NT2/D1 (cell line): ENCODE measurements around the gene MUC4.

ENCODE experiments used
- SUZ12 ChIP-seq: IDR thresholded peaks from 2 replicates; pipeline ENCODE4 v1.6.1; 2011; ENCODE audit not compliant: insufficient read length, insufficient read depth; ENCODE audit errors: extremely low read depth
- YY1 ChIP-seq: IDR thresholded peaks from 2 replicates; pipeline ENCODE4 v1.6.1; 2011; ENCODE audit not compliant: insufficient read length, insufficient read depth
- ZNF274 ChIP-seq: IDR thresholded peaks from 2 replicates; pipeline ENCODE4 v1.6.1; 2011; ENCODE audit warnings: mild to moderate bottlenecking, low read depth, low read length

DNA sequence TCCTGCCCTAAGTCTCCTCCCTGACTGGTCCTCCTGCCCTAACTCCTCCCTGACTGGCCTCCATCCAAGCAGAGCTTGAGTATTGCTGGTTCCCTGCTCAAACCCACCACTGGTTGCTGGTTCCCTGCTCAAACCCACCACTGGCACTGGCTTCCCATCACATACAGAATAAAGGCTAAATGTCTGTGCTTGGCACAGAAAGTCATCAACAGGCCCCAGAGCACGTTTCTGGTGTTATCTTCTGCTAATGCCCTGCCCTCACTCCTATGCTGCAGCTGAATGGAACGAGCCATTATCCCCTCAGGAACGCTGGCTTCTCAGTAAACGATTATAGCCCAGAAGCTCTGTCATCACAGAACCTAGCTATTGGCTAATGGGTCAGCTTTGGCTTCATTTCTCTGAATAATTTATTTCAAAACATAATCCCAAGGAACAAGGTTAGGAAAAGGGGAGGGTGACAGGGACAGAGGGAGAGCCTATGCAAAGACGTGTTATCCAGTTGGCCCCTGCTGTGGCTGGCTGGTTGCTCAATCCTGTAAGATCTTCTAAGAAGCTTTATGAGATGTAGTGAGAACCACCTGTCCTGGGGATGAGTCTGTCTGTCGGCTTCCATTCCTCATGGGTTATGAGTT lies 97.2 kb downstream of the MUC4 start:
- TF ChIP-seq ZNF274 = no peak
- no peak for TF ChIP-seq SUZ12
- no peak for TF ChIP-seq YY1
